Type B pancreatic cell (in vitro differentiated cells): ENCODE data around the gene MRPL24. TPM values are rescaled to one million over a fixed set of nuclear protein-coding genes. Genes with fewer than 3 reads are reported as not detected.

Experiments used
- DNase-seq: peaks from one replicate; pipeline ENCODE4 v3.0.0; 2021; ENCODE audit warnings: mixed read lengths; ENCODE audit not compliant: unreplicated experiment; ENCODE audit errors: extremely low spot score
- H3K27ac Mint-ChIP-seq: 2 replicates; pipeline ENCODE4 v1.8.0; 2021; ENCODE audit warnings: mild to moderate bottlenecking, mixed read lengths
- H3K27me3 Mint-ChIP-seq: 2 replicates; pipeline ENCODE4 v1.8.0; 2021; ENCODE audit warnings: mixed read lengths
- H3K36me3 Mint-ChIP-seq: 2 replicates; pipeline ENCODE4 v1.8.0; 2021; ENCODE audit warnings: mixed read lengths
- H3K4me1 Mint-ChIP-seq: one replicate; pipeline ENCODE4 v1.8.0; 2021; ENCODE audit warnings: mixed read lengths; ENCODE audit not compliant: unreplicated experiment
- H3K4me3 Mint-ChIP-seq: 2 replicates; pipeline ENCODE4 v1.8.0; 2021; ENCODE audit warnings: mild to moderate bottlenecking, mixed read lengths
- H3K9me3 Mint-ChIP-seq: 2 replicates; pipeline ENCODE4 v1.8.0; 2021; ENCODE audit warnings: mixed read lengths
- CTCF ChIP-seq: fragments of 200-600 bp; sonication (generic); conservative IDR thresholded peaks from 2 replicates; pipeline ENCODE4 v1.5.0; 2021; ENCODE audit warnings: antibody characterized with exemption, mild to moderate bottlenecking
- total RNA-seq: library from RNA; stranded (reverse); gene quantifications from 2 replicates; pipeline ENCODE4 v1.2.1, GENCODE V29; 2021; ENCODE audit warnings: low replicate concordance

MRPL24 gene
- total RNA-seq, 1 donor from 2014 or later = 58.6 TPM

GRCh38 chr1:156689035-156689952, 51.6 kb downstream of the MRPL24 start:
- H3K4me1 Mint-ChIP-seq = peaks cover 50% of the 10 kb centered on the region
- TF ChIP-seq CTCF = peak; percentile 84
- peaks cover 10% of the 10 kb centered on the region for H3K27me3 Mint-ChIP-seq
- DNase-seq = peak; percentile 88
- no peaks in the 10 kb centered on the region for H3K36me3 Mint-ChIP-seq
- H3K9me3 Mint-ChIP-seq = no peaks in the 10 kb centered on the region
- H3K4me3 Mint-ChIP-seq = peak overlapping the region; percentile 86
- peak overlapping the region; percentile 86 for H3K27ac Mint-ChIP-seq

Other genes with a start within 250 kb of the MRPL24 start
- gene MEF2D, start 240.3 kb downstream of the MRPL24 start, total RNA-seq = 20.7 and 26.1 TPM in 2 replicates
- 17.6 and 35.3 TPM in 2 replicates for gene IQGAP3, start 168.5 kb downstream of the MRPL24 start, total RNA-seq
- gene TTC24, start 161.4 kb downstream of the MRPL24 start, total RNA-seq = not detected in 2 replicates
- 86.3 and 98.4 TPM in 2 replicates for gene NAXE, start 149.3 kb downstream of the MRPL24 start, total RNA-seq
- gene GPATCH4, start 139.6 kb downstream of the MRPL24 start, total RNA-seq = 22.4 and 30.7 TPM in 2 replicates
- not detected in 2 replicates for gene HAPLN2, start 121.7 kb downstream of the MRPL24 start, total RNA-seq
- 12.6 TPM in 1 of 2 replicates, not detected in the other for gene BCAN, start 99.0 kb downstream of the MRPL24 start, total RNA-seq
- 8.1 and 125 TPM in 2 replicates for gene NES, start 63.7 kb downstream of the MRPL24 start, total RNA-seq
- 83.7 and 370 TPM in 2 replicates for gene CRABP2, start 35.5 kb downstream of the MRPL24 start, total RNA-seq
- gene METTL25B, start 12.6 kb downstream of the MRPL24 start, total RNA-seq = 35.2 and 39.7 TPM in 2 replicates
- gene ISG20L2, start 12.3 kb downstream of the MRPL24 start, total RNA-seq = 35.3 and 42.0 TPM in 2 replicates
- 249 and 270 TPM in 2 replicates for gene HDGF, start 10.6 kb upstream of the MRPL24 start, total RNA-seq
- 79.1 and 81.8 TPM in 2 replicates for gene PRCC, start 26.4 kb upstream of the MRPL24 start, total RNA-seq
- 0.48 and 2.2 TPM in 2 replicates for gene SH2D2A, start 75.8 kb upstream of the MRPL24 start, total RNA-seq
- 1.7 TPM in 1 of 2 replicates, not detected in the other for gene INSRR, start 118.0 kb upstream of the MRPL24 start, total RNA-seq
- 0.12 and 6.6 TPM in 2 replicates for gene NTRK1, start 119.8 kb upstream of the MRPL24 start, total RNA-seq
- gene PEAR1, start 152.6 kb upstream of the MRPL24 start, total RNA-seq = 0.14 and 11.7 TPM in 2 replicates
- 0.58 TPM in 1 of 2 replicates, not detected in the other for gene LRRC71, start 179.5 kb upstream of the MRPL24 start, total RNA-seq